Femur (tissue), 1 donor: ENCODE data around the gene COL9A3.

Experiments used
- DNase-seq: peaks from one replicate; pipeline ENCODE4 v3.0.0-alpha.2; 2017

COL9A3 gene

DNA sequence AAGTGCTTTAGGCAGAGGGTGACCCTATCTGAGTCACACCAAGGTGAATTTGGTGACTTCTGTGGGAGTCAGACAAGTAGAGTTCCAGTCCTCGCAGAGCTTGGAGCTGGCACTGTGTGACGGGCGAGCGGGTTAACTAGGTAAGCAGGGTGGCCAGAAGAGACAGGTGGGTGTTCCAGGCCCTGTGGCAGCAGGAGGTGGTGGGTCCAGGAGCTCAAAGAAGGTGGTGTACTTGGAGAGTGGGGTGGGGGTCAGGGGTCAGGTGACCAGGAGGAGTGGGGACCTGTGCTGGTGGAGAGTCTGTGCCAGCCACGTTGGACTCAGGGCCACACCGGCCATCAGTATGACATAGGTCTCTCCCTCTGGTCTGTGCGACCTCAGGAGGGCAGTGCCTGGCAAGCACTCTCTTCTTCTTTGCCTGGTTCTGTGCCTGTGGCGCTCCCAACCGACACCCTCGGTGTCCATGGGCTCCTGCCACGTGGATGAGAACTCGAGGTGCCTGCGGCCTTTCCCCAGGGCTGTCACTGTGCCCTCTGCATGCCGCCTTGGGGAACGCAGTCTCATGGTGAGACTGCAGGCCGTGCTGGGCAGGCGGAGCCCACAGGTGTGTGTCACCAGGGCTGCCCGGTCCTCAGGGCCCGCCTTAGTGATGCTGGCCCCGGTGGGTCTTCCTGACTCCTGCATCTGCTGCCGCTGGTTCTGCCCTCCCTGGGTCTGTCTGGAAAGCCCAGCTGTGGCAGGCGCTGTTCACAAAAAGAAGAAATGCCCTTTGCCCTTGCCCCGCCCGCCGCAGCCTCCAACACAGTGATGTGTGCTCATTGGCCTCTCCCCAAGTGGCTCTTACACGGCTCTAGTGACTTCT is 18.9 kb upstream of the COL9A3 start:
- DNase-seq = no peak

DNA sequence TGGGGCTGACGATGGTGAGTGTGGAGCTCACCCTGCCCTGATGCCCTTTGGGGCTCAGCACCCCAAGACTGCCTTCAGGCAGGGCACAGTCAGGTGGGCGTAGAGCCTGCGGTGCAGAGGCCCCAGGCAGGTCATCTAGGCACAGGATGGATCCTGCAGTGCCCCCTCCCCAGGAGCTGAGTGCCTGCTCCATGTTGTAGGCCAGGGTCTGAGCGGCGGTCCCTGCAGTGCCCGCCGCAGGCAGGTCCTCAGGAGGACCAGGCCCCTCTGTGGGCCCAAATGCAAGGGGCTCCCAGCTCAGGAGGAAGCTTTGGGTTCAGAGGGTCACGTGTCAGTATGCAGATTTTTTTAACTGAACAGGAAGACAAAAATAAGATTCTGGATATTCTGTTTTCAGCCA is 17.8 kb upstream of the COL9A3 start:
- no peak for DNase-seq

GRCh38 chr20:62799459-62799858 is 17.4 kb upstream of the COL9A3 start:
- no peak for DNase-seq

GRCh38 chr20:62799873-62800272 is 17.0 kb upstream of the COL9A3 start:
- DNase-seq = no peak

GRCh38 chr20:62800314-62801259 is 16.3 kb upstream of the COL9A3 start:
- no peak for DNase-seq

- DNase-seq = no peak
Observed at GRCh38 chr20:62801284-62802010, 15.4 kb upstream of the COL9A3 start.

GRCh38 chr20:62802026-62802712 is 14.7 kb upstream of the COL9A3 start:
- no peak for DNase-seq

GRCh38 chr20:62804021-62804626 is 12.7 kb upstream of the COL9A3 start:
- DNase-seq = no peak

DNA sequence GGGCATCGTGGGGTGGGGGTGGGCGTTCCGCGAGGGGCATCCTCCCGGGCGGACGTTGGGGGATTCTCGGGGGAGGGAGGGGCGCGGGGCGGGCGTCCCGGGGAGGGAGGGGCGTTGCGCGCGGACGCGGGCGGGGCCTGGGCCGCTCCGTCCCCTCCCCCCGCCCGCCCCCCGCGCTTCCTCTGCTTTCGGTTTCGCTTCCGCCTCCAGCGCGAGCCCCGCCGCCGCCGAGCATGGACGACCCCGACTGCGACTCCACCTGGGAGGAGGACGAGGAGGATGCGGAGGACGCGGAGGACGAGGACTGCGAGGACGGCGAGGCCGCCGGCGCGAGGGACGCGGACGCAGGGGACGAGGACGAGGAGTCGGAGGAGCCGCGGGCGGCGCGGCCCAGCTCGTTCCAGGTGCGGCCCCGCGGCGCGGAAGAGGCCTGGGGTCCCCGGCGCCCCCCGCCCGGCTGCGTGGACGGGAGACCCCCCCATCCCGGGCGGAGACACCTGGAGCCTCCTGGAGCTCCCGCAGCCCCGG is 12.2 kb upstream of the COL9A3 start, which contains the start of gene OGFR:
Gene OGFR, plus strand, starts transcription at position 209 of the 528 bp plus-strand sequence. Its CDS starts 25 bp downstream, at position 234.
- DNase-seq = peak; percentile 81

DNA sequence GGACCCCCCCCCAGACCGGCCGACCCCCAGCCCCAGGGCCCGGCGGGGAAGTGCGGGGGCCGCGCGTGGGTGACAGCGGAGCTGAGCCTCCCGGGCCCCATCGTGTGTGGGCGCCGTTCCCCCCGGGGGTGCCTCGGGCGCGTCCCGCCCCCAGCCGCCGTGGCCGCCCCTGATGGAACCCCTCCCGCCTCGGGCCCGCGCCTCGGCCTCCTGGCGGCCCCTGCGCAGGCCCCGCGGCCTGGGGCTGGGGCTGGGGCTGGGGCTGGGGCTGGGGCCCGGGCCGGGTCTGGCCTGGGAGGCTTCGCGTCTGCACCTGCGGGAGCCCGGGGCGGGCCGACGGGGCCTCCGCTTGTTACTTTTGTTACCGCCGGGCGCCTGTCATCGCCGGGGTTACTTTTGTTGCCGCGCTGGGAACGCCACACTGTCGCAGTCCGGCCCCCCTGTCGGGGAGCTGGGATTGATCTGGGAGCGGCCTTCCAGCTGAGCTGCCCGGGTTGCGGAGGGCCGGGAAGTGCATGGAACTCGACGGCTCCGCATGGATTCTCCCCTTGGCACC is 11.6 kb upstream of the COL9A3 start:
- DNase-seq = no peak

DNA sequence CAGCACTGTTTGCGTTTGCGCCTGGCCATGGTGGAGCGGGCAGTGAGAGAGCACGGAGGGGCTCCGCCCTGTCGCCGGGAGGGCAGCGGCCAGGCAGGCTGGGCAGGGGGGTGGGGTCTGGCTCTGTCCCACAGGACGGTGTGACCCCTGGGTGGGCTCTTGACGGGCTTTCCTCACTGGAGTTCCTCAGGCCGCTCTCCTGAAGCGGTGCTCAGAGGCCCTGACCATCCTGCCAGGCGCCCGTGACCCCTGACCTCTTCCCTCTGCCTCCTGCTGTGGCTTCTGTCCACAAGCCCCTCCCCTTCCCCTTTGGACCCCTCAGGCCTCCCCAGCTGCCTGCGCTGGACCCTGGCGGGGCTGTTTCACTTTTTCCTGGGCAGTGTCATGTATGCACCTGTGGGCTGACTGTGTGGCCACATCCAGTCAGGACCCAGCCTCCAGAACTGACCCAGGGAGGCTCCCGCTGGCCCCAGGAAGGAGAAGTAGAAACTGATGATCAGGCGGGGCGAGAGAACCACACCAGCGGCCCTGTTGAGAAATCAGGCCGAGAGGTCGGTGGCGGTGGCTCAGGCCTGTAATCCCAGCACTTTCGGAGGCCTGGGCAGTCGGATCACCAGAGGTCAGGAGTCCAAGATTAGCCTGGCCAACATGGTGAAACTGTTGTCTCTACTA is 11.0 kb upstream of the COL9A3 start:
- DNase-seq = no peak

- DNase-seq = no peak
Observed at GRCh38 chr20:62806383-62807050, 10.3 kb upstream of the COL9A3 start.

DNA sequence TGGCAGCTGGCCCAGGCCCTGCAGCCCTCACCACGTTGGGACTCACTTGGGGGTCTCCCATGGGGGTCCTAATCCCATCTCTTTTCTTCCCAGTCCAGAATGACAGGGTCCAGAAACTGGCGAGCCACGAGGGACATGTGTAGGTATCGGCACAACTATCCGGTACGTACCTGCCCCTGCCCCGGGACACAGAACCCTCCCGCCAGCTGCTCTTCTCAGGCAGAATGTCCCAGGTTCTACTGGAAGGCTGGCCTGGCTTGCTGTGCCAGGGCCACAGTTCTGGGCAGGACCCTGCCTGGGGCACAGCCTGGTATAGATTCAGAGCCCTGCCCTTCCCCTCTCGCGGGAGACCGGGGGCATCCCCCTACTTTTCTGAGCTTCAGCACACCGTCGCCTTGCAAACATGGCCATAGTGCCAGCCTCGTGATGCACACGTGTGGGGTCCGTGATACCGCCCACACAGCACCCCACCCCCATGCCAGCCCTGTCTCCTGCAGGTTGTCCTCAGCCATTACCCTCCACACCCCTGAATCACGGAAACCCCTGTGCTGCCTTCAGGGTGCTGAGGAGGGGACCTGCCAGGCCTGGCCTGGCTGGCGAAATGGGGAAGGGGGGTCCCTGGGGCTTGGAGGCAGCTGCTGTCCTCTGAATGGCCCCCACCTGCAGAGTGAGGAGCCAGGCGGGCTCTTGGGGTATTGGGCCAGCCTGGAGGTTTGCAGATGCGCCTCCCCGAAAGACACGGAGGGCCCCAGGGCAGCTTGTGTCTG is 9.2 kb upstream of the COL9A3 start:
- DNase-seq = no peak

- DNase-seq = peak; percentile 83
Observed at GRCh38 chr20:62808211-62808865, 8.5 kb upstream of the COL9A3 start.

GRCh38 chr20:62809530-62810428 is 7.1 kb upstream of the COL9A3 start:
- no peak for DNase-seq

DNA sequence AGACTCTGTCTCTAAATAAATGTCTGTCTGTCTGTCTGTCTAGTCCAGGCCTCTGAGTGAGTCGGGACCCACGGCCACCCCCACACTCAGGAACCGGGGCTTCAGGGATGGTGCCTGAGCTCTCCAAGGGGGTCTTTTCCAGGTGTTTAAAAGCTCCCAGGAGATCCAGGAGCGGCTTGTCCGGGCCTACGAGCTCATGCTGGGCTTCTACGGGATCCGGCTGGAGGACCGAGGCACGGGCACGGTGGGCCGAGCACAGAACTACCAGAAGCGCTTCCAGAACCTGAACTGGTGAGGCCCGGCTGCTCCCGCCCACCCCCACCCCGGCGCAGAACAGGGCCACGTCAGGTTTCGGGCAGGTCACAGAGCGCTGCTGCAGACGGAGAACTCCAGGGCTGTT is 5.5 kb upstream of the COL9A3 start:
- DNase-seq = no peak

- DNase-seq = no peak
Observed at GRCh38 chr20:62811720-62812119, 5.1 kb upstream of the COL9A3 start.
